ENCODE data around the gene TPRN. TPM values are rescaled to one million over a fixed set of nuclear protein-coding genes. Genes with fewer than 3 reads are reported as not detected.

Gene TPRN
- total RNA-seq, 1 donor from 2014 or later: 16.0 TPM

DNA sequence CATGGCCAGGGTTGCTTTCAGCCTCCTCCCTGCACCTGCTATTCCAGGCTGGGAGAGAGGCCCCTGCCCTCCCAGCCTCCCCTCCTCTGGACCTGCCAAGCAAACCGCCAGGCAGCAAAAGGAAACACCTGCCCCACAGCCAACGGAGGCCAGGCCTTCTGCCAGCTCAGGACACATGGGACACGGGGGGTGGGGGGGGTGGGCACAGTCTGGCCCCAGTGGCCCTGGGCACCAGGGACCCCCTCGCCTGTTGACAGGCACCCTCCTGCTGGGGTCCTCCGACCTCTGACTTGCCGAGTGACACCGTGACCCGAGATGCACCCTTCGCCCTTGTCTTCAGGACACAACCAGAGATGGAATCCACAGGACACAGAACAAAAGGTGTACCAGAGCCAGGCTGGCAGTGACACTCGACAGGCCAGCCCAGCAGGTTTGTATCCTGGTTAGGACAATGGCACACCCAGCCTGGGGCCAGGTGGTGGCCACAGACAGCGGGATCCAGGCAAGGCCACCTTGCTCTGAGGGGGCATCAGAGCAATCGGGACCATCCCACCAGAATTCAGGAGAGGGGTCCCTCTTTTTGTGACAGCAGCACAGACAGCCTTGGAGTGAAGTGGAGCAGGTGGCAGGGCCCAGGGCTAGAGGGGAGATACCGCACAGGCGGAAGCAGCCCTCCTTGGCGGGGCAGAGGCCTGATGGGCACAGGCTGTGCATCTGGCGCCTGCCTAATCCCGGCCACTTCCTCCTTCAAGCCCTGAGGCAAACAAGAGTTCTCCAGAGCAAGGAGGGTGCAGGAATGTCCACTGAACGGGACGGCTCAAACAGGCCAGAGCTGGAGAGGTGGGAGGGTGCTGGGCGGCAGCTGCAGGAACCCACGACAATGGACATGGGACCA, 27.4 kb downstream of the TPRN start:
- TF ChIP-seq, protein P1, sequence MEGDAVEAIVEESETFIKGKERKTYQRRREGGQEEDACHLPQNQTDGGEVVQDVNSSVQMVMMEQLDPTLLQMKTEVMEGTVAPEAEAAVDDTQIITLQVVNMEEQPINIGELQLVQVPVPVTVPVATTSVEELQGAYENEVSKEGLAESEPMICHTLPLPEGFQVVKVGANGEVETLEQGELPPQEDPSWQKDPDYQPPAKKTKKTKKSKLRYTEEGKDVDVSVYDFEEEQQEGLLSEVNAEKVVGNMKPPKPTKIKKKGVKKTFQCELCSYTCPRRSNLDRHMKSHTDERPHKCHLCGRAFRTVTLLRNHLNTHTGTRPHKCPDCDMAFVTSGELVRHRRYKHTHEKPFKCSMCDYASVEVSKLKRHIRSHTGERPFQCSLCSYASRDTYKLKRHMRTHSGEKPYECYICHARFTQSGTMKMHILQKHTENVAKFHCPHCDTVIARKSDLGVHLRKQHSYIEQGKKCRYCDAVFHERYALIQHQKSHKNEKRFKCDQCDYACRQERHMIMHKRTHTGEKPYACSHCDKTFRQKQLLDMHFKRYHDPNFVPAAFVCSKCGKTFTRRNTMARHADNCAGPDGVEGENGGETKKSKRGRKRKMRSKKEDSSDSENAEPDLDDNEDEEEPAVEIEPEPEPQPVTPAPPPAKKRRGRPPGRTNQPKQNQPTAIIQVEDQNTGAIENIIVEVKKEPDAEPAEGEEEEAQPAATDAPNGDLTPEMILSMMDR (IDR thresholded peaks at IDR 0.05; ENCODE audit: insufficient read depth, low read depth, low read length): no peak
- no peak for TF ChIP-seq EZH2 (IDR thresholded peaks at IDR 0.05; ENCODE audit: insufficient read depth, low read length)
- Histone ChIP-seq H3K4me1 (ENCODE audit: insufficient read depth, low read length) (no peaks in the 10 kb centered on the region), H3K9me3 (ENCODE audit: insufficient read depth, low read depth, low read length) (no peaks in the 10 kb centered on the region), H3K36me3 (ENCODE audit: insufficient read depth, low read length) (peaks cover 3% of the 10 kb centered on the region), H4K20me1 (ENCODE audit: insufficient read depth, low read length) (peaks cover 17% of the 10 kb centered on the region), H3K27ac (ENCODE audit: low read depth, low read length) (no peak overlapping the region), H3K4me3 (ENCODE audit: insufficient read depth, low read depth, low read length) (no peak overlapping the region), H2AFZ (ENCODE audit: low read depth, low read length) (no peak overlapping the region), H3K79me2 (ENCODE audit: insufficient read depth, low read length) (no peaks in the 10 kb centered on the region), H3K9ac (ENCODE audit: low read length) (no peak overlapping the region), H3K27me3 (ENCODE audit: insufficient read depth, low read length) (peaks cover 18% of the 10 kb centered on the region), H3K4me2 (ENCODE audit: low read length) (no peak overlapping the region)
- Mint-ChIP-seq H3K27ac (ENCODE audit: unreplicated experiment) (no peak overlapping the region), H3K9me3 (ENCODE audit: unreplicated experiment) (no peaks in the 10 kb centered on the region), H3K27me3 (ENCODE audit: low read depth, unreplicated experiment) (peaks cover 15% of the 10 kb centered on the region), H3K36me3 (ENCODE audit: low read depth, unreplicated experiment) (peaks cover 7% of the 10 kb centered on the region), H3K4me1 (ENCODE audit: low read depth, unreplicated experiment) (no peaks in the 10 kb centered on the region), H3K4me3 (ENCODE audit: unreplicated experiment) (no peak overlapping the region)
- no peak for FAIRE-seq
- DNase-seq (ENCODE audit: low read depth): no peak

DNA sequence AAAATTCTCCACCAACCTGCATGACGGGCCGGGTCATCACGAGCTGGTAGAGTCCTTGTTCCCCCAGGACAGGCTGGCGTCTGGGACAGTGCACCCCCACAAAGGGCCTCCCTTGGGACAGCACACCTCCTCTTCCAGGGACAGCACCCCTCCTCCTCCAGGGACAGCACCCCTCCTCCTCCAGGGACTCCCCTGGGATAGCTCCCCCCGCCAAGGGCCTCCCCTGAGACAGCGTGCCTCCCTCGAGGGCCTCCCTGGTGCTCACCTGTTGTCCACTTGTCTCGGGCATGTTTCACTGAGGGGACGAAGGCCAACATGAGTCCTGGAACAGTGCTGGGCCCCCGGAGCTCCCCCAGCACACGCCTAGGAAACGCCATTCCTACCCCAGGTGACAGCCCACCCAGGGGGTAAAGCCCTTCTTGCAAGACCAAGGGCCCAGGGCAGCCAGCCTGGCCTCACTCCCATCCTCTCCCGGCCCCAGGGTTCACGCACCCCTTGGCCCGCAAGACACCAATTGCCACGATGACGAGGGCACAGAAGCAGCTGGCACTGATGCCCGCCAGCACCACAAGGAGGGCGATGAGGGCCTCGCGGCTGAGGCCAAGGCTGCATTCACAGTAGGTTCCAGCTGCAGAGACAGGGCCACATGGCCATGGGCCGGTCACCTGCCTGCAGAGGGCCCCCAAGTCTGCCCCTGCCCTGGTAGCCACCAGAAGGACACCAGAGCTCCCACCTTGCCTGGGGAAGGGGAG, 29.2 kb downstream of the TPRN start:
- Histone ChIP-seq H3K27ac (ENCODE audit: low read depth, low read length) (no peak overlapping the region), H3K4me3 (ENCODE audit: insufficient read depth, low read depth, low read length) (no peak overlapping the region), H3K27me3 (ENCODE audit: insufficient read depth, low read length) (peaks cover 25% of the 10 kb centered on the region), H3K4me2 (ENCODE audit: low read length) (no peak overlapping the region), H3K4me1 (ENCODE audit: insufficient read depth, low read length) (no peaks in the 10 kb centered on the region), H3K9me3 (ENCODE audit: insufficient read depth, low read depth, low read length) (no peaks in the 10 kb centered on the region), H2AFZ (ENCODE audit: low read depth, low read length) (no peak overlapping the region), H4K20me1 (ENCODE audit: insufficient read depth, low read length) (peaks cover 7% of the 10 kb centered on the region), H3K36me3 (ENCODE audit: insufficient read depth, low read length) (no peaks in the 10 kb centered on the region), H3K9ac (ENCODE audit: low read length) (no peak overlapping the region), H3K79me2 (ENCODE audit: insufficient read depth, low read length) (no peaks in the 10 kb centered on the region)
- no peaks in the 10 kb centered on the region for H3K36me3 Mint-ChIP-seq (ENCODE audit: low read depth, unreplicated experiment)
- H3K4me3 Mint-ChIP-seq (ENCODE audit: unreplicated experiment): no peak overlapping the region
- H3K27me3 Mint-ChIP-seq (ENCODE audit: low read depth, unreplicated experiment): peaks cover 20% of the 10 kb centered on the region
- no peak for TF ChIP-seq EZH2 (IDR thresholded peaks at IDR 0.05; ENCODE audit: insufficient read depth, low read length)
- TF ChIP-seq, protein P1 (IDR thresholded peaks at IDR 0.05; ENCODE audit: insufficient read depth, low read depth, low read length): no peak
- no peak for DNase-seq (ENCODE audit: low read depth)
- no peaks in the 10 kb centered on the region for H3K9me3 Mint-ChIP-seq (ENCODE audit: unreplicated experiment)
- H3K4me1 Mint-ChIP-seq (ENCODE audit: low read depth, unreplicated experiment): no peaks in the 10 kb centered on the region
- no peak for FAIRE-seq
- no peak overlapping the region for H3K27ac Mint-ChIP-seq (ENCODE audit: unreplicated experiment)
